Activated CD8-positive, alpha-beta T cell treated with anti-CD3 and anti-CD28 coated beads for 36 hours (primary cell): ENCODE data around the gene GSTT4. TPM values are rescaled to one million over a fixed set of nuclear protein-coding genes. Genes with fewer than 3 reads are reported as not detected.

Source experiments
- ATAC-seq: fragments of 200-7000 bp; cut with Tn5 transposase; one replicate; pipeline ENCODE4 v1.10.0; 2021; ENCODE audit warnings: mild to moderate bottlenecking, moderate library complexity
- CTCF ChIA-PET: fragments of 350-600 bp; sonication (Branson Sonifier 250); formaldehyde crosslinking; loops from one replicate; lab custom pipeline; 2021; ENCODE audit warnings: antibody characterized with exemption; lab: Charles Lee
- POLR2A ChIA-PET: fragments of 350-600 bp; sonication (Branson Sonifier 250); formaldehyde crosslinking; loops from one replicate; lab custom pipeline; 2021; ENCODE audit warnings: antibody characterized with exemption; lab: Charles Lee
- DNase-seq: peaks from one replicate; pipeline ENCODE4 v3.0.0-alpha.2; 2020
- H3K27ac Mint-ChIP-seq: one replicate; pipeline ENCODE4 v1.8.0; 2021; ENCODE audit warnings: mild to moderate bottlenecking, mixed read lengths
- H3K27me3 Mint-ChIP-seq: one replicate; pipeline ENCODE4 v1.8.0; 2021; ENCODE audit warnings: mixed read lengths
- H3K36me3 Mint-ChIP-seq: one replicate; pipeline ENCODE4 v1.8.0; 2021; ENCODE audit warnings: low read depth, mixed read lengths
- H3K4me1 Mint-ChIP-seq: one replicate; pipeline ENCODE4 v1.8.0; 2021; ENCODE audit warnings: low read depth, mixed read lengths
- H3K4me3 Mint-ChIP-seq: one replicate; pipeline ENCODE4 v1.8.0; 2021; ENCODE audit warnings: mild to moderate bottlenecking, moderate library complexity, mixed read lengths
- H3K9me3 Mint-ChIP-seq: one replicate; pipeline ENCODE4 v1.8.0; 2021; ENCODE audit warnings: mixed read lengths
- CTCF ChIP-seq: fragments of 200-600 bp; IDR thresholded peaks from one replicate; pipeline ENCODE4 v1.8.0; 2022; ENCODE audit warnings: antibody characterized with exemption, mild to moderate bottlenecking
- intact Hi-C: fragments of 100-400 bp; cut with micrococcal nuclease; formaldehyde crosslinking; loops from one replicate; pipeline ENCODE4 v1.10.0; 2022
- total RNA-seq, 2 experiments: library from RNA; stranded (reverse); gene quantifications; one replicate each; pipeline ENCODE4 v1.2.3, GENCODE V29; 2021

The GSTT4 gene
- total RNA-seq, 2 experiments from 2014 or later, result not detected

GRCh38 chr22:24008381-24009226 lies 3.4 kb upstream of the GSTT4 start:
- H3K27ac Mint-ChIP-seq, result no peak overlapping the region
- no peak for TF ChIP-seq CTCF
- H3K36me3 Mint-ChIP-seq, result peaks cover 9% of the 10 kb centered on the region
- H3K4me1 Mint-ChIP-seq, result peaks cover 14% of the 10 kb centered on the region
- H3K27me3 Mint-ChIP-seq, result no peaks in the 10 kb centered on the region
- intact Hi-C loops, result no loop called here
- ATAC-seq (no peak), DNase-seq (no peak)
- H3K9me3 Mint-ChIP-seq, result no peaks in the 10 kb centered on the region
- POLR2A ChIA-PET, result no interaction called here
- H3K4me3 Mint-ChIP-seq, result no peak overlapping the region
- CTCF ChIA-PET, result no interaction called here

GRCh38 chr22:24008022-24008283 lies 2.7 kb upstream of the GSTT4 start:
- ChIA-PET CTCF (no interaction called here), POLR2A (no interaction called here)
- H3K36me3 Mint-ChIP-seq, result peaks cover 6% of the 10 kb centered on the region
- DNase-seq (no peak), ATAC-seq (no peak)
- peaks cover 11% of the 10 kb centered on the region for H3K4me1 Mint-ChIP-seq
- intact Hi-C loops, result no loop called here
- no peaks in the 10 kb centered on the region for H3K9me3 Mint-ChIP-seq
- H3K27me3 Mint-ChIP-seq, result no peaks in the 10 kb centered on the region
- no peak overlapping the region for H3K4me3 Mint-ChIP-seq
- TF ChIP-seq CTCF, result no peak
- H3K27ac Mint-ChIP-seq, result no peak overlapping the region

- H3K27ac Mint-ChIP-seq, result no peak overlapping the region
- ChIA-PET POLR2A (interaction anchor here (1.1 kb wide), 1 partner anchor 113 kb away, joined by 4 read pairs; no protein-coding TSS in a partner anchor), CTCF (no interaction called here)
- no peak for DNase-seq
- intact Hi-C loops, result no loop called here
- H3K4me1 Mint-ChIP-seq, result peaks cover 9% of the 10 kb centered on the region
- H3K36me3 Mint-ChIP-seq, result peaks cover 5% of the 10 kb centered on the region
- ATAC-seq, result no peak
- no peak for TF ChIP-seq CTCF
- no peaks in the 10 kb centered on the region for H3K27me3 Mint-ChIP-seq
- no peak overlapping the region for H3K4me3 Mint-ChIP-seq
- no peaks in the 10 kb centered on the region for H3K9me3 Mint-ChIP-seq
Observed at GRCh38 chr22:24007253-24008021, 2.2 kb upstream of the GSTT4 start.

- POLR2A ChIA-PET, result interaction anchor here (1.1 kb wide), 1 partner anchor 112 kb away, joined by 4 read pairs; no protein-coding TSS in a partner anchor
- H3K4me1 Mint-ChIP-seq, result peaks cover 6% of the 10 kb centered on the region
- intact Hi-C loops, result no loop called here
Observed at GRCh38 chr22:24006914-24007214, 1.6 kb upstream of the GSTT4 start.

More at GRCh38 chr22:24006914-24007214, 1.6 kb upstream of the GSTT4 start:
- no peak for ATAC-seq
- Mint-ChIP-seq H3K27ac (no peak overlapping the region), H3K4me3 (no peak overlapping the region), H3K9me3 (no peaks in the 10 kb centered on the region), H3K27me3 (no peaks in the 10 kb centered on the region), H3K36me3 (peaks cover 3% of the 10 kb centered on the region)
- CTCF ChIA-PET, result no interaction called here
- no peak for DNase-seq
- no peak for TF ChIP-seq CTCF
